ENCODE data around the gene TMEM170B.

Gene TMEM170B

DNA sequence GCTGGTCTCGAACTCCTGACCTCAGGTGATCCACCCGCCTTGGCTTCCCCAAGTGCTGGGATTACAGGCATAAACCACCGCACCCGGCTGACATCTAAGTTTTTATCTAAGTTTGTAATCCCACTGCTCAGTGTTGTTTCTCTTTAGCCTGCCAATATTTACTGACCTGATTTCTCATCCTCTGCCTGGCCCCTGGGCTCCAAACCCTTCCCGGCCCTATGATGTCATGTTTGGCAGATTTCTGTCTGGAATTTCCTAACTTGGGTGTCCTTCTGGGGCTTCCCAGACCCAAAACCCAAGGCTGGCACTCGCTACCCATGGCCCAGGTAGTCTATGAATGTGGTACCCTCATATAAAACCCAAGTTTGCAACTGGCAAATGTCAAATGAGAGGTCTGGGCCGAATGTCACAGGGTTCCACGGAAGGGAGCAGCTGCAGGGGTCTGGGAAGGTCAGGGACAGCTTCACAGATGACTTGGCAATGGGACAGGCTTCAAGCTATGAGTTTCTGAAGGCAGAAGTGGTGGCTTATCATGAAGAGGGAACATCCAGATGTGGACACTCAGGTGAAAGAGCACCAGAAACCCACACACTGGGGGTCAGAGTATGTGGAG, 54.9 kb downstream of the TMEM170B start:
- TF ChIP-seq ZNF565 (CRISPR knock-in tag; conservative IDR thresholded peaks at IDR 0.05; ENCODE audit: low read depth) (no peak), TOX (CRISPR knock-in tag; IDR thresholded peaks at IDR 0.05; ENCODE audit: borderline replicate concordance) (no peak), PPARA (CRISPR knock-in tag; IDR thresholded peaks at IDR 0.05; ENCODE audit: borderline replicate concordance) (no peak), ZC3H10 (CRISPR knock-in tag; IDR thresholded peaks at IDR 0.05) (no peak)
- TF ChIP-seq, protein P1, sequence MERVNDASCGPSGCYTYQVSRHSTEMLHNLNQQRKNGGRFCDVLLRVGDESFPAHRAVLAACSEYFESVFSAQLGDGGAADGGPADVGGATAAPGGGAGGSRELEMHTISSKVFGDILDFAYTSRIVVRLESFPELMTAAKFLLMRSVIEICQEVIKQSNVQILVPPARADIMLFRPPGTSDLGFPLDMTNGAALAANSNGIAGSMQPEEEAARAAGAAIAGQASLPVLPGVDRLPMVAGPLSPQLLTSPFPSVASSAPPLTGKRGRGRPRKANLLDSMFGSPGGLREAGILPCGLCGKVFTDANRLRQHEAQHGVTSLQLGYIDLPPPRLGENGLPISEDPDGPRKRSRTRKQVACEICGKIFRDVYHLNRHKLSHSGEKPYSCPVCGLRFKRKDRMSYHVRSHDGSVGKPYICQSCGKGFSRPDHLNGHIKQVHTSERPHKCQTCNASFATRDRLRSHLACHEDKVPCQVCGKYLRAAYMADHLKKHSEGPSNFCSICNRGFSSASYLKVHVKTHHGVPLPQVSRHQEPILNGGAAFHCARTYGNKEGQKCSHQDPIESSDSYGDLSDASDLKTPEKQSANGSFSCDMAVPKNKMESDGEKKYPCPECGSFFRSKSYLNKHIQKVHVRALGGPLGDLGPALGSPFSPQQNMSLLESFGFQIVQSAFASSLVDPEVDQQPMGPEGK (CRISPR knock-in tag; IDR thresholded peaks at IDR 0.05; ENCODE audit: borderline replicate concordance), result no peak
- TF ChIP-seq, protein P2, sequence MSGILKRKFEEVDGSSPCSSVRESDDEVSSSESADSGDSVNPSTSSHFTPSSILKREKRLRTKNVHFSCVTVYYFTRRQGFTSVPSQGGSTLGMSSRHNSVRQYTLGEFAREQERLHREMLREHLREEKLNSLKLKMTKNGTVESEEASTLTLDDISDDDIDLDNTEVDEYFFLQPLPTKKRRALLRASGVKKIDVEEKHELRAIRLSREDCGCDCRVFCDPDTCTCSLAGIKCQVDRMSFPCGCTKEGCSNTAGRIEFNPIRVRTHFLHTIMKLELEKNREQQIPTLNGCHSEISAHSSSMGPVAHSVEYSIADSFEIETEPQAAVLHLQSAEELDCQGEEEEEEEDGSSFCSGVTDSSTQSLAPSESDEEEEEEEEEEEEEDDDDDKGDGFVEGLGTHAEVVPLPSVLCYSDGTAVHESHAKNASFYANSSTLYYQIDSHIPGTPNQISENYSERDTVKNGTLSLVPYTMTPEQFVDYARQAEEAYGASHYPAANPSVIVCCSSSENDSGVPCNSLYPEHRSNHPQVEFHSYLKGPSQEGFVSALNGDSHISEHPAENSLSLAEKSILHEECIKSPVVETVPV (CRISPR knock-in tag; IDR thresholded peaks at IDR 0.05), result no peak
- ATAC-seq, result no peak

DNA sequence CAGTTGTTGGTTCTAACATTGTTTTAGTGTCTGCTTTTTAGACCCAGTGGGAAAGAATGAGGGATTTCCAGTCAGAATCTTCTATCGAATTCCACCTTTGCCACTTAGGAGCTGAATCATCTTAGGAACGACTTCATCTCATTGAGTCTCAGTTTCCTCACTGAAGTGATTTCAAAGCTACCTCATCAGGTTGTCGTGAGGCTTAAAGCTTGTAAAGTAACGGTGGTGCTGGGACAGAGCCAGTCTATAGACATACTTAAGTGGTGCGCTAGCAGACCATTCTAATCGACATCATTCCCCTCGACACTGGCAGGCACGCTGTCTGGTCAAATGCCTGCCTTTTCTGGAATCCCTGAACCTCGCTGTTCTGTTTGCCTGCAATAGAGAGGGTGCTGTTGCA, 55.5 kb downstream of the TMEM170B start:
- TF ChIP-seq ZNF70 (CRISPR knock-in tag; IDR thresholded peaks at IDR 0.05) (no peak), GLIS3 (CRISPR knock-in tag; IDR thresholded peaks at IDR 0.05) (no peak), RARB (CRISPR knock-in tag; IDR thresholded peaks at IDR 0.05) (no peak), TOX (CRISPR knock-in tag; IDR thresholded peaks at IDR 0.05; ENCODE audit: borderline replicate concordance) (no peak), ZNF8 (CRISPR knock-in tag; IDR thresholded peaks at IDR 0.05) (no peak), ZFP30 (CRISPR knock-in tag; IDR thresholded peaks at IDR 0.05) (no peak)
- TF ChIP-seq, protein P3, sequence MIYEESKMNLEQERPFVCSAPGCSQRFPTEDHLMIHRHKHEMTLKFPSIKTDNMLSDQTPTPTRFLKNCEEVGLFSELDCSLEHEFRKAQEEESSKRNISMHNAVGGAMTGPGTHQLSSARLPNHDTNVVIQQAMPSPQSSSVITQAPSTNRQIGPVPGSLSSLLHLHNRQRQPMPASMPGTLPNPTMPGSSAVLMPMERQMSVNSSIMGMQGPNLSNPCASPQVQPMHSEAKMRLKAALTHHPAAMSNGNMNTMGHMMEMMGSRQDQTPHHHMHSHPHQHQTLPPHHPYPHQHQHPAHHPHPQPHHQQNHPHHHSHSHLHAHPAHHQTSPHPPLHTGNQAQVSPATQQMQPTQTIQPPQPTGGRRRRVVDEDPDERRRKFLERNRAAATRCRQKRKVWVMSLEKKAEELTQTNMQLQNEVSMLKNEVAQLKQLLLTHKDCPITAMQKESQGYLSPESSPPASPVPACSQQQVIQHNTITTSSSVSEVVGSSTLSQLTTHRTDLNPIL (CRISPR knock-in tag; IDR thresholded peaks at IDR 0.05; ENCODE audit: low read depth), result no peak
- TF ChIP-seq, protein P4, sequence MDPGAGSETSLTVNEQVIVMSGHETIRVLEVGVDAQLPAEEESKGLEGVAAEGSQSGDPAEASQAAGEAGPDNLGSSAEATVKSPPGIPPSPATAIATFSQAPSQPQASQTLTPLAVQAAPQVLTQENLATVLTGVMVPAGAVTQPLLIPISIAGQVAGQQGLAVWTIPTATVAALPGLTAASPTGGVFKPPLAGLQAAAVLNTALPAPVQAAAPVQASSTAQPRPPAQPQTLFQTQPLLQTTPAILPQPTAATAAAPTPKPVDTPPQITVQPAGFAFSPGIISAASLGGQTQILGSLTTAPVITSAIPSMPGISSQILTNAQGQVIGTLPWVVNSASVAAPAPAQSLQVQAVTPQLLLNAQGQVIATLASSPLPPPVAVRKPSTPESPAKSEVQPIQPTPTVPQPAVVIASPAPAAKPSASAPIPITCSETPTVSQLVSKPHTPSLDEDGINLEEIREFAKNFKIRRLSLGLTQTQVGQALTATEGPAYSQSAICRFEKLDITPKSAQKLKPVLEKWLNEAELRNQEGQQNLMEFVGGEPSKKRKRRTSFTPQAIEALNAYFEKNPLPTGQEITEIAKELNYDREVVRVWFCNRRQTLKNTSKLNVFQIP (CRISPR knock-in tag; IDR thresholded peaks at IDR 0.05; ENCODE audit: borderline replicate concordance, low read depth), result no peak
- no peak for ATAC-seq

DNA sequence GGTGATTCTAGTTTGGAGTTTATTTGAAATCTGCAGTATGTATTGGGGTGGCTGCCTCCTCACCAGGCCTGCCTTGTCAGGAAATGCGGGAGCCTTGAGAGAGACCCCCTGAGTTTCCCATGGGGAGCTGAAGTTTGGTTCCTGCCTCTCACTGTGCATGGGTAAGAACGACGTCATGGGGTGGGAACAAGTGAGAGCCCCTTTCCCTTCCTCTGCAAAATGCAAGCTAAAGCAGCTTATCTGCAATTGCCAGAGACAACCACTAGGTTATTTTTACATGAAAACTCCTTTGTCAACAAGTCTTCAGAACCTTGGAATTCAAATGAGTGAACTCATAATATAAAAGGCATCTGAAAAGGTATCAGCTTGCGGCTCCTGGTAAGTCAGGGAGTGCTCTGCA, 58.4 kb downstream of the TMEM170B start:
- ATAC-seq, result peak; percentile 44
- TF ChIP-seq, protein P2 (CRISPR knock-in tag; IDR thresholded peaks at IDR 0.05), result no peak
- TF ChIP-seq, protein P3 (CRISPR knock-in tag; IDR thresholded peaks at IDR 0.05; ENCODE audit: low read depth), result no peak
- no peak for TF ChIP-seq CSDC2 (CRISPR knock-in tag; IDR thresholded peaks at IDR 0.05)
- TF ChIP-seq ISL1 (CRISPR knock-in tag; IDR thresholded peaks at IDR 0.05), result no peak
- TF ChIP-seq, protein P1 (CRISPR knock-in tag; IDR thresholded peaks at IDR 0.05; ENCODE audit: borderline replicate concordance), result no peak
- TF ChIP-seq TOX (CRISPR knock-in tag; IDR thresholded peaks at IDR 0.05; ENCODE audit: borderline replicate concordance), result no peak
